Measurements from ENCODE around the gene OTUD6A.

The OTUD6A gene

DNA sequence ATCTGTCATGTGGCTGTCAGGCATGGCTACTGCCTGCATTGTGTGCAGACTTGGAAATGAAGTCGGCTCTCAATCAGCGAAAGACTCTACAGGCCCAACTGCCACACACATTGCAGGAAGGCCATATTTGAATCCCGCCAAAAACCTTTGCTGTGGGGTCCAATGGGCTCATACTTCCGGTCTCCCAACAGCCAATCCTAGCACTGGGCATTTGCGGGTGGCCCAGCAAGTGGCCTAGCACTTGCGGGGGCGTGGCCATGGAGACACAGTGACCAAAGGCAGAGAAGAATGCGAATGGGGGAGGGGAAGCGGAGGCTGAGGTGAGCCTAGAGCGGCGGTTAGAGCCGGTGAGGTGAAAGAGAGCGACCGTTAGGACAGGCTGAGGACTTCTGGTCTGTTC lies at the start of gene OTUD6A:
OTUD6A (plus strand) TSS at position 382 of the 400 bp plus-strand sequence. CDS start 68 bp downstream, outside the sequence.
- DNase-seq = no peak

- no peak for DNase-seq
Measured at GRCh38 chrX:70012756-70013155, 49.5 kb upstream of the OTUD6A start.

DNA sequence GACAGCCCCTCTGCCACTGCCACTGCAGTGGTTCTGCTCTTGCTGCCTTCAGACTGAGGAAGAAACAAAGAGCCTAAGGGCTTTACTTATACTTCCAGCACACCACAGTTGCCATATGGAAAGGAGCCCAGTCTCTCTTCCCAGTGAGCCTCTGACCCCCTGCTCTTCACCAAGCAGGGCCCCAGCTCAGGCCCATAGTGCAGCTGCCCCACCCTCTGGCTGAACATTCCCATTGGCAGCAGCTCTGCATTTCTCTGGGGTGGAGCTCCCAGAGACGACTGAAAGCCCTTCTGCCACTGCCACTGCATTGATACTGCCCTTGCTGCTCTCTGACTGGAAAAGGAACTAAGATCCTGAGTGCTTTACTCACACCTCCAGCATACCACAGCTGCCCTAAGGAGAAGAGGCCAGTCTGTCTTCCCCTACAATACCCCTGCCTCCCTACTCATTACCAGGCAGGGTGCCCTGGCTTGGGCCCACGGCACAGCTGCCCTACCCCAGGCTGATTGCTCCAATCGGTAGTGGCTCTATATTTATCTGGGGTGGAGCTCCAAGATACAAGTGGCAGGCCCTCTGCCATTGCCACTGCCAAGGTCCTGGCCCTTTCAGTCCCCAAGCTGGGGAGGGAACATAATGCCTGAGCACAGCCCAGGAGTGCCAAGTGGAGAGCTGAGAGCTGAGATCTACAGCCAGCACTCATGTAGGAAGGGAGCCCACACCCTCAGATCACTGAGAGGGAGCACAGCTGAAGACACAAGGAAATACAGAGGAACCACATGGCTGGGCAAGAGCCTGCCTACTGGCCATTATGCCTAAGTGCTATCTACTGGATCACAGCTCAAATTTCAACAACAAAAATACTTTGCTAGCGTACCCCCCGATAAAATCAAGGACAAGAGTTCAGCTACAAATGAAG lies 48.5 kb upstream of the OTUD6A start:
- no peak for DNase-seq

- DNase-seq = no peak
Measured at GRCh38 chrX:70016513-70016912, 45.7 kb upstream of the OTUD6A start.

DNA sequence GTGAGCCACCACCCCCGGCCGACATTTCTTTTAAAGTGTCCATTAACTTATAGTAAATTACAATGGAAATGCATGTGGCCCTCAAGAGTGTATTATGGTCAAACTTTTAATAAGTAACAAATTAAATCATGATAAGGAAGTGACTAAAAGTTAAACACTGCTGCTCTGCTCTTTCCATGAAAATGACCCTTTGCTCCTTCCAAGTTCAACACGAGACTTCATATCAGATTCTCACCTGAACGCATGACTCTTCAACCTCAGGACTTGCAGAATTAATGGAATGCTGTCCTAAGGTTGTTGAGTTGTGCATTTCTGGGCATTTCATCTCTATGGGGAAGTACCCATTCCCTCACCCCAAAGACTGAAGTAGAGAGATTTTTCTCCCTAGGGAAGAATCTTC lies 39.6 kb upstream of the OTUD6A start:
- DNase-seq = no peak

DNA sequence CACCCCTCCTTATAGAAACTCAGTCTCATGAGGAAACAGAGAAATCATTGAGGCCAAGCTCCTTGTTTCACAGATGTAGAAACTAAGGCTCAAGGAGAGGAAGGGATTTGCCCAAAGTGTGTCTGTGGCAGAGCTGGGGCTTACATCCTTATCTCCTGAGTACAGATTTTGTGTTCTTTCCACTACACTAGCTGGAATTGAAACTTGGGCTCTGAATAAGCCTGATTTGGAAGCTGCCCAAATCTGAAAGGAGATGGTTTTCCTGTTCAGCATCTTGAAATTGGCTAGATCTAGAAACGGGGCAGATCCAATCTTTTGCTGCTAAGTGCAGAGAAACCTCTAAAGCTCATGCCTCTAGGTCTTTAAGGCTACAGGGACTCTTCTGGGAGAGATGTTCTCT lies 36.8 kb upstream of the OTUD6A start:
- DNase-seq = no peak

DNA sequence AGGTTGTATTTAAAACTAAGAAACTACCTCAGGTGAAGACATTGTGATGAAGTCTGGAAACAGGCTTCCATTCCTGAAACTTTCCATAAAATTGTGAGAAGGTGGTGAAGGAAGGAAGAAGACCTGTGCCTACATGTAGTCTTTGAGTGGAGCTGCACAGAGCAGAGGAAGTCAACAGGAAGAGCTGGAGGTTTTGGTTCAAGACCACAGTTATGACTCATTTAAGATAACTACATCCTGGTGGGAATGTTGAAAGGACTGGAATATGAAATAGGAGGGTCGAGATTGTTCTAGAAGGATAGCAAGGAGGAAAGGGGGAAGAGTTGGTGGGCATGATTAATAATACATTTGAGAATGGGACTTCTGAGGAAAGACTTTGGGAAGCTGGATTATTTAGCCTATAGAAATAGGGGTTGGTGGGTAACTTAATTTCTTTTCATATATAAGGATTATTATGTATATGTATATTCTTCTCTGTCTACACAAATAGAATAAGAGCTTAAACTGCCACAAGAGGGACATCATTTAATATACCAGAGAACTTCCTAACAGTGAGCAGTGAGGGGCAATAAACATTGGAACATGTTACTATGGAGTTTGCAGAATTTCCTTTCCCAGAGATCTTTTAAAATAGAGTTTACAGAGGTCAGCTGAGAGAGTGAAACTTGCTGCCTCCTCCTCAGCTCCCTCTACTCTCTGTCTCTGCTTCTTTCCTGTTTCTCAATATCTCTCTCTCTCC lies 36.0 kb upstream of the OTUD6A start:
- no peak for DNase-seq

DNA sequence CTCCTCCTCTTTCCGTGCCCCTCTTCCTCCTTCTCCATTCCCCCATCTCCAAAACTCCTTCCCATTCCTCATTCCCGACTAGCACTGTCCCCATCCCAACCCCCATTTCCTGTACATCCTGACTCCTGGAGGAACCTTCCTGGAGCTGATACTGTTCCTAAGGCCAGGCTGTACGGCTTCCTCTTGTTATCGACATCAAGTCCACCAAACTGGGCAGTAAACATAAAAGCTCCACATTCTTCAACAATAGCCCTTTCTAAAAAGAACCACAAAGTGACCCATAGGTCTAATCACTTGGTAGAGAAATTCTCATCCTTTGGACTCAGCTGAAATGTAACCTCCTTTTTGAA lies 35.4 kb upstream of the OTUD6A start:
- DNase-seq = no peak

DNA sequence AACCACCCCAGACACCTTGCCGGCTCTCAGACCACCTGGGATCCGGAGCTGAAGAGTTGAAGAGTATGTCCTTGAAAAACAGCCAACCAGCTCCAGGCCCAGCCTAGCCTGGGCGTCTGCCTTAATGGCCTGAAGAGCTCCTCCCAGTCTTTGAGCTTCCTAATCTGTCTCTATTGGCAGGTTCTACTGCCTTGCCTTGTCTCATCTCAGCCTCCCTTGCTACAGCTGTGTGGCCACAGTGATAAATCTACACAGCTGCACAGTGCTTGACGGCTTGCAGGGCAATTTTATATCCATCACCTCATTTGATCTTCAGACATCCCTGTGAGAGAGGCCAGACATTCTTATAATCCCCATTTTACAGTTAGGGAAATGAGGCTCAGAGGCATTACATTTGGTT lies 32.4 kb upstream of the OTUD6A start:
- DNase-seq = no peak

DNA sequence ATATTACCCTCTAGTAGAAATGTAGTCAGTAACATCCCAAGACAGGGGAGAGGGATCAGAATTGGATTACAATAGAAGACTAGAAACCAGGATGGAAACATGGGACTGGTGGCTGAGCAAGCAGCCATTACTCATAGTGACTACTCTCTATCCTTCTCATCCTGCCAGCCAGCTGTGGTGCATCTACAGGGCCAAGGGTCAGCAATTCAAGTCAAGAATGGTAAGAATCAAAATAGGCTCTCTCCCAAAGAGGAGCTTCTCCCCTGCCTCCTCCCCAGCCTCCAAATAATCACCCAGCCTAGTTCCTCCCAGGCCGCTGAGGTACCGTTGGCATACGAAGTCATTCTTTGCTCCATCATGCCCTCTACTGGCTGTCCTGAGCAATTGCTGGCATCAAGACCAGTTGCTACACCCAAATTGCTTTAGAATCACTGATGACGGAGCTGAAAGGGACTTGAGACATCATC lies 31.9 kb upstream of the OTUD6A start:
- peak; percentile 22 for DNase-seq

GRCh38 chrX:70032792-70033191 lies 29.5 kb upstream of the OTUD6A start:
- no peak for DNase-seq

DNA sequence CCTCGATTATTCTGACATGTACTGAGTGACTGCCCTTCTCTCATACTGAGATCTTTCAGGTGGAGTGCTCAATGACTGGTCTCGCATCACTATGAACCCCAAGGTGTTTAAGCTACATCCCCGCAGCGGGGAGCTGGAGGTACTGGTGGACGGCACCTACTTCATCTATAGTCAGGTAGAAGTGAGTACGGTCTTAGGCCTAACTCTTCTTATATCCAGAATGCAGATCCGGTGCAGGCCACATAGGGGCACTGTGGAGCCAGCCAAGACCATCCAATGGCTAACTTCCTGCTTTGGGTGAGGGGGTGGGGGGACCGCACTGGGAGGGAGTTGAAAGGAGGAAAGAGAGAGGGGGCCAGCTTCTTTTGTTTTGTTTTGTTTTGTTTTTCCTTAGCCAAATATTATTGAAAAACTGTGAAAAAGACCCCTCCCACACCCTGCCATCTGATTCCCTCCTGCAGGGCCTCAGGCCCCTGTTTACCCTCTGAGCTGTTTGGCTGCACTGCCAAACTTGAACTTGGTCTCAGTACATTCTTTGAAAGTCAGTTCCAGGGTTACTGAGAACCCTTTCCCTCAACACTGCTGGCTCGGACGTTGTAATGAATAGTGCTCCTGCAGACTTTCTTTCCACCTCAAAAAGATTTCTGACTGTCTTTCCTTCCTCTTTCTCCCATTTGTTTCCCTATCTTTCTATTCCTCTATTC lies 28.8 kb upstream of the OTUD6A start:
- peak; percentile 16 for DNase-seq

GRCh38 chrX:70034646-70035045 lies 27.6 kb upstream of the OTUD6A start:
- no peak for DNase-seq

GRCh38 chrX:70038515-70038914 lies 23.7 kb upstream of the OTUD6A start:
- DNase-seq = no peak

DNA sequence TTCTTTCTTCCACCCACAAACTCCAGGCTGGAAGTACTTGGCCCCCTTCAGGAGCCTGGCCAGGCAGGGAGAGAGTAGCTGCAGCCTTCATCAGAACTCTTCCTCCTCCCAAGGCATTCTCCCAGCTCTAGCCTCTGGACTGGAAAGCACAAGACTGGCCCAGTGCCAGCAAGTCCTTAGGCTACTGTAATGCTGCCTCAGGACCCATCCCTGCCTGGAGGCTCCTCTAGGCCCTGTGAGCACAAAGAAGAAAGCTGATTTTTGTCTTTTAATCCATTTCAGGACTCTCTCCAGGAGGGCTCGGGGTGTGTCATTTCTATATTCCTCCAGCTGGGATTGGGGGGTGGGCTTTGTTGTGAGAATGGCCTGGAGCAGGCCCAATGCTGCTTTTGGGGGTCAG lies 23.3 kb upstream of the OTUD6A start:
- DNase-seq = no peak

GRCh38 chrX:70039758-70040157 lies 22.5 kb upstream of the OTUD6A start:
- DNase-seq = no peak

GRCh38 chrX:70041993-70042392 lies 20.3 kb upstream of the OTUD6A start:
- DNase-seq = no peak

GRCh38 chrX:70042399-70043371 lies 19.6 kb upstream of the OTUD6A start:
- no peak for DNase-seq

- DNase-seq = no peak
Measured at GRCh38 chrX:70043685-70044084, 18.6 kb upstream of the OTUD6A start.

DNA sequence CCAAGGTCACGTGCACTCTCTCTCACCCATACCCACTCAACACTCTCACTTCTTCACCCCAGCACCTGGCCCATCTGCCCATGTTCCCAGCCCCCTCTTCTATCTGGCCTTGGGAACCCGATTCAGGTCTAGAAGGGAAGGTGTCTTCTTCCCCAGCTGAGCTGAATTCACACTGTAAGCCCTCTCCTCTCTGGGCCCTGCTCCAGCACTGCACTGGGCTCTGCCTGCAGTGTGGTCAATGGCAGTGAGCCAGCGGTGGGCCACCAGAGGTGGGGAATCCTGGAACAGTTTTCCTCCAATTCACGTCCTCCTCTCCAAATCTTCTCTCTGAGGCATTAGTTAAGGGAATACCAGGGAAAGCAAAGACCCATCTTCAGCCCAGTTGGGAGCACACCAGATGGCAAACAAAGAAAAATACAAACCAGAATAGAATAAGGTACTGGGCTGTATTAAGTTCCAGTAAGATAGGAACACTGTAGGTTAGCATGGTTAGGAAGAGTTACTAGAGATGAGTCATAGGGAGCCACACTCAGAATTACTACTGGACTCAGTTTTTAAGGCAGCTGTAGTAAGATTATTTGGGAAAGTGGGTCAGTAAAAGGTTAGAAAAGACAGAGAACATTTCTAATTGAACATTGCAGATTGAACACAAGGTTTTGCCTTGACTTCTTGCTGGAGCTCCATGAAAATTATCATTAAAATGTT lies 17.6 kb upstream of the OTUD6A start:
- no peak for DNase-seq

DNA sequence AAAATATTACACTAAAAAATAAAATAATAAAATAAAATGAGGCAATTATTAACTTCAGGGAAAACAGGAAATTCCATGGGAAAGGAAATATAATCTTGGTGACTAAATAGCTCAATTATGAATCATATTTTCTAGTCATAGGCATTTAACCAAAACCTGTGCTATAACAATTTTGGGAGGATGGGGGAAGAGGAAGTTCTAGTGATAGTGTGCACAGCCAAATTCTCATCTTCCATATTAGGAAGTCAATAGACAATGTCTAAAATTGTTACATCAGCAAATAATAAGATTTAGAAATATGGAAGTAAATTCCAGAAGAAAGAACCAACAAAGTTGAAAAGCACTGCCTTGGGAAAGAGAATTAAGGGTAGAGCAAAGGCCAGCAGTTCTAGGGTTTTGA lies 15.3 kb upstream of the OTUD6A start:
- no peak for DNase-seq

GRCh38 chrX:70049406-70049805 lies 12.9 kb upstream of the OTUD6A start:
- DNase-seq = no peak

Measured in stimulated activated CD4-positive, alpha-beta T cell treated with anti-CD3 and anti-CD28 coated beads, Interleukin-1b, Interleukin-23, amount 100 ng/mL, for 48 hours (primary cell).